ENCODE measurements around the gene PIP4K2C.

- no peak for TF ChIP-seq BHLHE40 (IDR thresholded peaks at IDR 0.05; ENCODE audit: borderline replicate concordance)
- no peak for TF ChIP-seq SUZ12 (IDR thresholded peaks at IDR 0.05)
- TF ChIP-seq NFRKB (IDR thresholded peaks at IDR 0.05): no peak
- no peak for TF ChIP-seq FOXM1 (IDR thresholded peaks at IDR 0.05; ENCODE audit: borderline replicate concordance)
These were observed 49.3 kb upstream of the PIP4K2C start for GRCh38 chr12:57541717-57542116.

Data from HEK293T (cell line).